ENCODE results near the gene PCNX2.
A peak's percentile ranks its signal among the peaks of the same experiment; 100 is the strongest.

The PCNX2 gene

DNA sequence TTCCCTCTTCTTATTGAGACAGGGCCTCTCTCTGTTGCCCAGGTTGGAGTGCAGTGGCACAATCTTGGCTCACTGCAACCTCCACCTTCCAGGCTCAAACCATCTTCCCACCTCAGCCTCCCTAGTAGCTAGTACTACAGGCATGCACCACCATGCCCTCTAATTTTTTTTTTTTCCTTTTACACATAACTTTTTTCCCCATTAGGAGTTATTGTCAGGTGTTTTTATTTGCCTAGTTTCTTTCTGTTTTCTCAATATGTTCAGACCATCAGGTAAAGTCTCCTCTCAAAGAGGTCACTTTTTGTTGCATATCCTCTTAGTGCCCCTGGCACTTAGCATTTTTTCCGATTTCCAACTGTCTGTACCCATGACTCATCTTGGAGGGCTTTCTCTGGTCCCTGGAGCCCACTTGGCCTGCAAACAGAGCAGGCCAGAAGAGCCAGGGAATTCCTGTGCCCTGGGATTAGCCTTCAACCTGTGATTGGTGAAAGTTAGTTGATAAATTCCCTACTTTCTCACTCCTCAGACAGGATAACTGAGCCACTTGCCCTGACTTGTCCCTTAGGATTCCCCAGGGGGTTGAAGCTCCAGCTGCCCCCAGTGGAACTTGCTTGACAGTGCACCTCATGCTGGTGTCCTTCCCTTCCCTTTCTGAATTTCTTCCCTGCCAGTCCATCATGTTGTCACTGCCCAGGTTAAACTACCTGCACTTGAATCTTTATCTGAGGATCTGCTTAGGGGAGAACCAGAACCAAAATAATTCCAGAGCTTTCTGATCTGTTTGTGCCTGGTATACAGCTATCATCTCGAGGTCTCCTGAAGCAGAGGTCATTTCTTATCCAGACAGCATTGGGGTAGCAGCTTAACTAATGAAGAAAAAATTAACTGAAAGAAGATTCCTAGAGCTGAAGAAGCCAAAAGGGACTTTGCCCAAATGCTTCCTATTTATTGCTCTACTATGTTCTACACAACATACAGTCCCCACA is 342.7 kb downstream of the PCNX2 start:
- H3K4me3 ChIP-seq (ENCODE audit: low read depth, low read length) = no peak overlapping the region
- TF ChIP-seq CTCF (IDR thresholded peaks at IDR 0.05; ENCODE audit: low read depth, low read length) = peak; percentile 68
- in situ Hi-C loops (cut with HindIII; ENCODE audit: low sequenced_read_pairs) = no loop called here
- DNase-seq (ENCODE audit: low read depth, low spot score) = peak; percentile 49

GRCh38 chr1:232951605-232952004 is 343.9 kb downstream of the PCNX2 start:
- TF ChIP-seq CTCF (IDR thresholded peaks at IDR 0.05; ENCODE audit: low read depth, low read length) = no peak
- H3K4me3 ChIP-seq (ENCODE audit: low read depth, low read length) = no peak overlapping the region
- in situ Hi-C loops (cut with HindIII; ENCODE audit: low sequenced_read_pairs) = no loop called here
- DNase-seq (ENCODE audit: low read depth, low spot score) = no peak

DNA sequence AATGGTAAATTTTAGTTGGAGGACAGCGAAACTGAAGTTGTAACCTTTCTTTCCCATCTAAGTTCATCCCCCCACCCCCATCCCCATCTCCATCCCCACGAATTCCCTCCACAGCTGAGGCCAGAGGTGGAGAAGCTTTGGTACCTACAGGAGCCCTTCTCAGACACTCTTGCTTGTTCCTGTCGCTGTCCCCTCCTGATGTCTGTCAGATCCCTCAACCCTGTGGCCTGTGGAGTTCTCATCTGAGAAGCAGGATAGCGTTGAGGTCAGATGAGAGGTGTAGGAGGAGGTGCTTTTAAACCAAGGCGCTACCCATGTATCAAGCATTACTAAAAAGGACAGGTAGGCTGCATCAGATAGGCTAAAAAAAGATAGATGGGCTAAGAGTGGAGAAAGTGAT is 344.3 kb downstream of the PCNX2 start:
- H3K4me3 ChIP-seq (ENCODE audit: low read depth, low read length) = peak overlapping the region; percentile 87
- no peak for DNase-seq (ENCODE audit: low read depth, low spot score)
- in situ Hi-C loops (cut with HindIII; ENCODE audit: low sequenced_read_pairs) = no loop called here
- no peak for TF ChIP-seq CTCF (IDR thresholded peaks at IDR 0.05; ENCODE audit: low read depth, low read length)

DNA sequence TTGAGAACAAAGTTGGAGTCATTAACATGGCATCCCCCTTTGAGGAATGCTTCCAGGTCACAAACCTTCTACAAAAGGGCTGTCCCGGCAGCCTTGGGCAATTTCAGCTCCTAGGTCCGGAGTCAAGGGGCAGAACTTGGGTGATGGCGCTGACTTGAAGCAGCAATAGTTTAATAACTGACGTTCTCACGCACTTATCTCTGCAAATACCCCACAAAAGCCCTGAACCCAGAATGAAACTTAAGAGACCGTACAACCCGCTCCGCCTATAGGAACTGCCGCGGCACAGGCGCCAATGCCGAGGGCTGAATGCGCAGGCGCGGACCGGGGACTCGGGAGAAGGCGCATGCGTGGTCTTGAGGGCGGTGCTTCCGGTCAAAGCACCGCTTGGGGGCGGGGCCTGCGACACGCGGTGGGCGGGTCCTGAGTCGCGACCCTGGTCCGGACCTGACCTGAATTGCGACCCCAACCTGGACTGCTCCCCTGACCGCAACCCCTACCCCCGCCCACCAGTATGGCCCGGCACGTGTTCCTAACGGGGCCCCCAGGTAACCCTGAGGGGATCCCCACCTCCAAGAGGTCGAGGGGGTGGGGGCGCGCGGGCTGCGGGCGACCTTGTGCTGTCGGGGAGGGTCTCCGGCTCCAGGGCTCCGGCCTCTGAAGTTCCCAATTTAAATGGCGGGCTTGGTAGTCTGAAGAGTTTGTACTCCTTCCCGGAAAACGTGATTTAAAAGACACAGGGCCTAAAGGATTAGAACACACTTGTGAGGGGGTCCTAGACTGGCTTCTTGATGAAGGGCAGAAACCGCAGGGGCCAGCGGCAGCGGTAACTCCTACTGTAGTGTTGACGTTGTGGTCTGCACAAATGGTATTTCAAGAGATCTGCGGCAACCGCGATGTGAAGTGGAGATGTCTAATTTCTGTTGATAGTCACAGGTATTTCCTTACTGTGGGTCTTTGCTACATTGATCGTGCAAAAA is 345.0 kb downstream of the PCNX2 start, which contains the start of gene NTPCR:
Gene NTPCR, plus strand, starts transcription at position 415 of the 980 bp plus-strand sequence. Its CDS starts 100 bp downstream, at position 515.
- no peak for TF ChIP-seq CTCF (IDR thresholded peaks at IDR 0.05; ENCODE audit: low read depth, low read length)
- in situ Hi-C loops (cut with HindIII; ENCODE audit: low sequenced_read_pairs) = no loop called here
- peak within 1 kb of the TSS; percentile 87 for H3K4me3 ChIP-seq (ENCODE audit: low read depth, low read length)
- peak; percentile 92 for DNase-seq (ENCODE audit: low read depth, low spot score)

DNA sequence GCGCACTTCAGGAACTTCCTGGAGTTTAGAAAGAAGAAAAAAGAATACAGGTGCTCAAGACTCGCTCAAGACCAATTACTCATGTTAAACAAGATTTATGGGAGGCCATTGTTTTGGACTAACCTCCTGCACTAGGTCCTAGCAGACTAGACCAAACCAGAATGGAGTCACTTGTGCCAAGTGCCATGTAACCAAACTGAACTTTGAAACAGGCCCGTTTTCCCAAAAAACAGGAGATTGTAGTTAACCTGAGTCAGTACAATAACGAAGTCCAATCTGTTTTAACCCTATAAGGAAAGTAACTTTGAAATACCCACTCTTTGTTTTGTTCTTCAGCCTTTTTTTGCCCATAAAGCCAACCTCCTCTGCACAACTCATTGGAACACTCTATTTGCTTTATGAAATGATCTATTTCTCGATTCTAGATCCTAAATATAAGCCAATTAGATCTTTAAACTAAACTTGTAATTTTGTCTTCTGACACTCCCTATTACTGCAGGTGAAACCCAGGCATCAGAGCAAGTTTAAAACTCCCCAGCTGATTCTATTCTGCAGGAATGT is 345.8 kb downstream of the PCNX2 start:
- DNase-seq (ENCODE audit: low read depth, low spot score) = no peak
- in situ Hi-C loops (cut with HindIII; ENCODE audit: low sequenced_read_pairs) = no loop called here
- H3K4me3 ChIP-seq (ENCODE audit: low read depth, low read length) = peak overlapping the region; percentile 87
- TF ChIP-seq CTCF (IDR thresholded peaks at IDR 0.05; ENCODE audit: low read depth, low read length) = no peak

DNA sequence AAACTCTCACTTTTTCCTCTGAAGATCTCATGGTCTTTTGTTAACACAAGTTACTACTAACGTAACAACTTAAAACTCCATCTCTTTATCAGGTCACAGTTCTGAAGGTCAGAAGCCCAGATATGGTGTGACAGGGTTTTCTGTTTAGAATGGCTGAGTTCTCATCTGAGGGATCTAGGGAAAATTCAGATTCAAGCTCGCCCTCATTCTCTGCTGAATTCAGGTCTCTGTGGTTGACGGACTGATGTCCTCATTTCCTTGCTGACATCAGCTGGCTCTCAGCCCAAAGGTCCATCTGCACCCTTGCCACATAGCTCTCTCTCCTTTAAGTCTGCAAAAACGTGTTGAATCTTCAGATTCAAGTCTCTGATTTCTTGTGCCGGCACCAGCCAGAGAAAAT is 351.2 kb downstream of the PCNX2 start:
- no peak for DNase-seq (ENCODE audit: low read depth, low spot score)
- H3K4me3 ChIP-seq (ENCODE audit: low read depth, low read length) = no peak overlapping the region
- in situ Hi-C loops (cut with HindIII; ENCODE audit: low sequenced_read_pairs) = no loop called here
- TF ChIP-seq CTCF (IDR thresholded peaks at IDR 0.05; ENCODE audit: low read depth, low read length) = no peak
